ENCODE results near the gene SPATS2. TPM values are rescaled to one million over a fixed set of nuclear protein-coding genes. Genes with fewer than 3 reads are reported as not detected.

The SPATS2 gene
- total RNA-seq, 4 donors from 2014 or later, result 8.6 to 17.8 (median 9.5) TPM

DNA sequence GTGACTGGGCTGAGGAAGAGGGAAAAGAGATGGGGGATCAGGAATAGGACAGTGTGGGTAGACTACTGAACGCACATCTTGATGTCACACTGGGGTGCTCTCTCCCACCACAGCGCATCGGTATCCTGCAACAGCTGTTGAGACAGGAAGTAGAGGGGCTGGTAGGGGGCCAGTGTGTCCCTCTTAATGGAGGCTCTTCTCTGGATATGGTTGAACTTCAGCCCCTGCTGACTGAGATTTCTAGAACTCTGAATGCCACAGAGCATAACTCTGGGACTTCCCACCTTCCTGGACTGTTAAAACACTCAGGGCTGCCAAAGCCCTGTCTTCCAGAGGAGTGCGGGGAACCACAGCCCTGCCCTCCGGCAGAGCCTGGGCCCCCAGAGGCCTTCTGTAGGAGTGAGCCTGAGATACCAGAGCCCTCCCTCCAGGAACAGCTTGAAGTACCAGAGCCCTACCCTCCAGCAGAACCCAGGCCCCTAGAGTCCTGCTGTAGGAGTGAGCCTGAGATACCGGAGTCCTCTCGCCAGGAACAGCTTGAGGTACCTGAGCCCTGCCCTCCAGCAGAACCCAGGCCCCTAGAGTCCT lies 37.1 kb upstream of the SPATS2 start:
- Histone ChIP-seq H3K27ac (no peak overlapping the region), H3K4me1 (peaks cover 0 to 16% (median 0%) of the 10 kb centered on the region in 3 donors), H3K4me3 (no peak overlapping the region), H3K27me3 (peaks cover 57% of the 10 kb centered on the region), H3K36me3 (no peaks in the 10 kb centered on the region), H3K9me3 (no peaks in the 10 kb centered on the region)
- no peak for ATAC-seq
- 77 to 96% methylated on average over 3 to 4 of the region's 7 CpGs for WGBS, 2 donors (ENCODE audit: low coverage in 1 of 2)
- TF ChIP-seq POLR2AphosphoS5 (IDR thresholded peaks at IDR 0.05), result no peak
- TF ChIP-seq, protein P1, sequence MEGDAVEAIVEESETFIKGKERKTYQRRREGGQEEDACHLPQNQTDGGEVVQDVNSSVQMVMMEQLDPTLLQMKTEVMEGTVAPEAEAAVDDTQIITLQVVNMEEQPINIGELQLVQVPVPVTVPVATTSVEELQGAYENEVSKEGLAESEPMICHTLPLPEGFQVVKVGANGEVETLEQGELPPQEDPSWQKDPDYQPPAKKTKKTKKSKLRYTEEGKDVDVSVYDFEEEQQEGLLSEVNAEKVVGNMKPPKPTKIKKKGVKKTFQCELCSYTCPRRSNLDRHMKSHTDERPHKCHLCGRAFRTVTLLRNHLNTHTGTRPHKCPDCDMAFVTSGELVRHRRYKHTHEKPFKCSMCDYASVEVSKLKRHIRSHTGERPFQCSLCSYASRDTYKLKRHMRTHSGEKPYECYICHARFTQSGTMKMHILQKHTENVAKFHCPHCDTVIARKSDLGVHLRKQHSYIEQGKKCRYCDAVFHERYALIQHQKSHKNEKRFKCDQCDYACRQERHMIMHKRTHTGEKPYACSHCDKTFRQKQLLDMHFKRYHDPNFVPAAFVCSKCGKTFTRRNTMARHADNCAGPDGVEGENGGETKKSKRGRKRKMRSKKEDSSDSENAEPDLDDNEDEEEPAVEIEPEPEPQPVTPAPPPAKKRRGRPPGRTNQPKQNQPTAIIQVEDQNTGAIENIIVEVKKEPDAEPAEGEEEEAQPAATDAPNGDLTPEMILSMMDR (IDR thresholded peaks at IDR 0.05), result no peak
- TF ChIP-seq EP300 (IDR thresholded peaks at IDR 0.05), result no peak
- TF ChIP-seq POLR2A (IDR thresholded peaks at IDR 0.05), result no peak

DNA sequence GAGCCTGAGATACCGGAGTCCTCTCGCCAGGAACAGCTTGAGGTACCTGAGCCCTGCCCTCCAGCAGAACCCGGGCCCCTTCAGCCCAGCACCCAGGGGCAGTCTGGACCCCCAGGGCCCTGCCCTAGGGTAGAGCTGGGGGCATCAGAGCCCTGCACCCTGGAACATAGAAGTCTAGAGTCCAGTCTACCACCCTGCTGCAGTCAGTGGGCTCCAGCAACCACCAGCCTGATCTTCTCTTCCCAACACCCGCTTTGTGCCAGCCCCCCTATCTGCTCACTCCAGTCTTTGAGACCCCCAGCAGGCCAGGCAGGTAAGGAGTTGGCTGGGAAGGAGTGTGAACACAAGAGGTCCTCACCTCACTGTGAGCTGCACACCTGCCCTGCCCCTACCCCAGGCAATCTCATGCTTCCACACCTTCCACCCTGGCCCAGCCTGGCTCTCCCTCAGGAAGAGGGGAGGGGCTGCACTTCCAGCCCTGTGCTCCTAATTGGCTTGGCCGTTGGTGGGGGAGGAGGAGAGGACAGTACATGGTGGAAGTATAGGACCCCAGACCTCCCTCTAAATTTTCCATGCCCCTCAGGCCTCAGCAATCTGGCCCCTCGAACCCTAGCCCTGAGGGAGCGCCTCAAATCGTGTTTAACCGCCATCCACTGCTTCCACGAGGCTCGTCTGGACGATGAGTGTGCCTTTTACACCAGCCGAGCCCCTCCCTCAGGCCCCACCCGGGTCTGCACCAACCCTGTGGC lies 36.5 kb upstream of the SPATS2 start:
- no peak for ATAC-seq
- Histone ChIP-seq H3K4me1 (peaks cover 0 to 16% (median 0%) of the 10 kb centered on the region in 3 donors), H3K27me3 (peaks cover 64% of the 10 kb centered on the region), H3K27ac (no peak overlapping the region), H3K4me3 (no peak overlapping the region), H3K36me3 (no peaks in the 10 kb centered on the region), H3K9me3 (no peaks in the 10 kb centered on the region)
- TF ChIP-seq POLR2A (IDR thresholded peaks at IDR 0.05), result no peak
- TF ChIP-seq, protein P1 (IDR thresholded peaks at IDR 0.05), result no peak
- TF ChIP-seq POLR2AphosphoS5 (IDR thresholded peaks at IDR 0.05), result no peak
- no peak for TF ChIP-seq EP300 (IDR thresholded peaks at IDR 0.05)
- WGBS, 2 donors (ENCODE audit: low coverage in 1 of 2), result 60% methylated on average over 1 of the region's 14 CpGs; no CpG with 5 or more reads in 1 of the 2 donors

DNA sequence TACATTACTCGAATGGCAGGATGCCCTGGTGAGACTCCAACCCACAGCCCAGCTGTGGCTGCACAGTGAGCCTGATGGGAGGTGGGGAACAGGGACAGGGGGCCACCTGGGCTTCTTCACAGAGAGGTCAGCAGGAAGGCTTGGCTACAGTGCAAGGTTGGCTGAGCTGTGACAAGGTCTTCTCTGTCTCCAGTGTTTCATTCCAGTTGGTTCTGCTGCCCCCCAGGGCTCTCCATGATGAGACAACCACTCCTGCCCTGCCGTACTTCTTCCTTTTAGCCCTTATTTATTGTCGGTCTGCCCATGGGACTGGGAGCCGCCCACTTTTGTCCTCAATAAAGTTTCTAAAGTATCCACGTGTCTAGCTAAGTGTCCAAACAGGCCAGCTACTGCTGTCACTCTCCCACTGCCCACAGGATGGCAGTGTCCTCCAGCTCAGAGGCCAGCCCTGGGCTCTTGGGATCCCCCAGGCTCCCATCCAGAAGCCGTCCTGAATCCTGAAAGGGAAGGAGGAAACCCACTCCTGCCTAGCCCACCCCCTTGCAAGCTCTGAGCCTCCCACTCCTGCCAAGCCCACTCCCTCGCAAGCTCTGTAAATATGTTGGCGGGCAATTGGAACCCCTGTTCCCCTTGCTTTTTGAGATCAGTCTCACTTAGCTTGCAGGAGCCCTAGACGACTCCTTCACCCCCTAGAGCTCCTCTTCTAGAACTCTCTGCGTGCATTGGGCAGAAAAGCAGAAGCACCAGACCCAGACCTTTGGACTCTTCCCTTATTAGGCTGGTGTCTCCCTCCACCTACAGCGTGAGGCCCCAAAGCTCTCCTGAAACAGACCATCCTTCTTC lies 35.7 kb upstream of the SPATS2 start:
- Histone ChIP-seq H3K27ac (no peak overlapping the region), H3K9me3 (no peaks in the 10 kb centered on the region), H3K4me3 (no peak overlapping the region), H3K4me1 (peaks cover 0 to 24% (median under 1%) of the 10 kb centered on the region in 3 donors), H3K27me3 (peaks cover 72% of the 10 kb centered on the region), H3K36me3 (no peaks in the 10 kb centered on the region)
- peak; percentile 81 for ATAC-seq
- WGBS, 2 donors (ENCODE audit: low coverage in 1 of 2), result 28 to 52% methylated on average over 6 of the region's 11 CpGs
- no peak for TF ChIP-seq POLR2AphosphoS5 (IDR thresholded peaks at IDR 0.05)
- TF ChIP-seq, protein P1 (IDR thresholded peaks at IDR 0.05), result peak in 3 of 4 experiments; percentile 55 to 83 (median 60)

DNA sequence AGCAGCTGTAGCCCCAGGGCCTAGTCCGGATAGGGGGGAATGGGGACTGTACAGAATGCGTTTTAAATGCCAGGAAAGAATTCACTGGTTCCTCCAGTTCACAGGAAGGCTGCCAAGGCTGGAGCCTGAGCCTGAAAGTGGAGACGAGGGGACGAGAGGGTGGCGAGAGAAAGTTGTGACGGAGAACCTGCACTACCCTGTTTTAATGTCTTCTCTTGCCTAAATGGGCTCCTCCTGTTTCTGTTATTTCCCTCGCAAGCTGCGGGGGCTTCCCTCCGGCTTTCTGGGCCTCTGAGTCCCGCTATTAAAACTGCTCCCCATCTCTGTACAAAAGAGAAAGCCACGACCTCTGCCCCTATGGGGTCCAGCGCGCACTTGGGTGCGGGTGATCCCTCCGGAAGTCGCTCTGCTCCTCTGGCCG lies 34.8 kb upstream of the SPATS2 start:
- 76 to 80% methylated on average over 10 to 13 of the region's 17 CpGs for WGBS, 2 donors (ENCODE audit: low coverage in 1 of 2)
- Histone ChIP-seq H3K4me3 (no peak overlapping the region), H3K27ac (no peak overlapping the region), H3K4me1 (peaks cover 0 to 32% (median 3%) of the 10 kb centered on the region in 3 donors), H3K27me3 (peaks cover 80% of the 10 kb centered on the region), H3K36me3 (no peaks in the 10 kb centered on the region), H3K9me3 (no peaks in the 10 kb centered on the region)
- TF ChIP-seq POLR2AphosphoS5 (IDR thresholded peaks at IDR 0.05) (no peak), EP300 (IDR thresholded peaks at IDR 0.05) (no peak), POLR2A (IDR thresholded peaks at IDR 0.05) (no peak)
- TF ChIP-seq, protein P1 (IDR thresholded peaks at IDR 0.05), result no peak
- ATAC-seq, result no peak

All from gastroesophageal sphincter (tissue), 4 donors.